RWPE2 (cell line): ENCODE results near the gene TOP2B.
A peak's percentile ranks its signal among the peaks of the same experiment; 100 is the strongest.

Experiments
- ATAC-seq: fragments of 200-7000 bp; cut with Tn5 transposase; 3 replicates; pipeline ENCODE4 v1.9.1; 2021; ENCODE audit warnings: low read depth
- DNase-seq: peaks from one replicate; pipeline ENCODE4 v3.0.0-alpha.2; 2020; ENCODE audit warnings: low spot score
- H3K27ac ChIP-seq: fragments of 450-650 bp; 2 replicates; pipeline ENCODE4 v1.5.1; 2017; ENCODE audit warnings: mild to moderate bottlenecking; ENCODE audit not compliant: poor library complexity, severe bottlenecking
- H3K27me3 ChIP-seq: fragments of 250-450 bp; sonication (Bioruptor Pico); 2 replicates; pipeline ENCODE4 v1.5.1; 2021; ENCODE audit warnings: mild to moderate bottlenecking, moderate library complexity; ENCODE audit not compliant: insufficient read depth, poor library complexity, severe bottlenecking
- H3K36me3 ChIP-seq: fragments of 250-450 bp; sonication (Bioruptor Pico); 2 replicates; pipeline ENCODE4 v1.5.1; 2020; ENCODE audit warnings: low read depth, mild to moderate bottlenecking, moderate library complexity
- H3K4me1 ChIP-seq: fragments of 250-450 bp; sonication (Bioruptor Pico); 2 replicates; pipeline ENCODE4 v1.5.1; 2021; ENCODE audit warnings: mild to moderate bottlenecking, moderate library complexity; ENCODE audit not compliant: insufficient read depth, poor library complexity, severe bottlenecking
- H3K4me3 ChIP-seq: fragments of 250-450 bp; sonication (Bioruptor Pico); 2 replicates; pipeline ENCODE4 v1.5.1; 2021; ENCODE audit warnings: mild to moderate bottlenecking, moderate library complexity; ENCODE audit not compliant: severe bottlenecking
- H3K9me3 ChIP-seq: fragments of 250-450 bp; sonication (Bioruptor Pico); 2 replicates; pipeline ENCODE4 v1.5.1; 2021; ENCODE audit warnings: mild to moderate bottlenecking, moderate library complexity; ENCODE audit not compliant: severe bottlenecking
- CTCF ChIP-seq: fragments of 450-650 bp; IDR thresholded peaks from one replicate; pipeline ENCODE4 v1.5.1; 2017; ENCODE audit warnings: mild to moderate bottlenecking, moderate library complexity; ENCODE audit not compliant: poor library complexity, severe bottlenecking

TOP2B gene

GRCh38 chr3:25652921-25653320, 11.8 kb downstream of the TOP2B start:
- H3K27ac ChIP-seq: no peak overlapping the region
- 0 out of 2 replicates have a peak, but pooled peaks cover 4% of the 10 kb centered on the region for H3K36me3 ChIP-seq
- H3K4me1 ChIP-seq: no peaks in the 10 kb centered on the region
- TF ChIP-seq CTCF: no peak
- ATAC-seq: no peak
- no peak for DNase-seq
- H3K4me3 ChIP-seq: no peak overlapping the region
- peaks cover 9% of the 10 kb centered on the region for H3K9me3 ChIP-seq
- H3K27me3 ChIP-seq: no peaks in the 10 kb centered on the region

- Histone ChIP-seq H3K4me3 (no peak overlapping the region), H3K27ac (no peak overlapping the region)
- no peak for TF ChIP-seq CTCF
Measured at GRCh38 chr3:25648925-25649830, 15.5 kb downstream of the TOP2B start.

GRCh38 chr3:25648107-25648535, 16.6 kb downstream of the TOP2B start:
- H3K36me3 ChIP-seq: peaks cover 16% of the 10 kb centered on the region
- TF ChIP-seq CTCF: peak; percentile 94
- H3K4me1 ChIP-seq: no peaks in the 10 kb centered on the region

More at GRCh38 chr3:25648925-25649830, 15.5 kb downstream of the TOP2B start:
- H3K27me3 ChIP-seq: no peaks in the 10 kb centered on the region
- ATAC-seq (no peak), DNase-seq (no peak)
- peaks cover 9% of the 10 kb centered on the region for H3K9me3 ChIP-seq
- peaks cover 10% of the 10 kb centered on the region for H3K36me3 ChIP-seq
- H3K4me1 ChIP-seq: no peaks in the 10 kb centered on the region

GRCh38 chr3:25635038-25635437, 29.7 kb downstream of the TOP2B start:
- DNase-seq: no peak
- ATAC-seq: no peak
- no peaks in the 10 kb centered on the region for H3K27me3 ChIP-seq
- H3K36me3 ChIP-seq: peaks cover 77% of the 10 kb centered on the region
- no peak overlapping the region for H3K27ac ChIP-seq
- H3K9me3 ChIP-seq: no peaks in the 10 kb centered on the region
- TF ChIP-seq CTCF: no peak
- no peak overlapping the region for H3K4me3 ChIP-seq
- H3K4me1 ChIP-seq: no peaks in the 10 kb centered on the region

More at GRCh38 chr3:25648107-25648535, 16.6 kb downstream of the TOP2B start:
- DNase-seq (no peak), ATAC-seq (peak; percentile 85)
- Histone ChIP-seq H3K27ac (no peak overlapping the region), H3K4me3 (no peak overlapping the region), H3K27me3 (no peaks in the 10 kb centered on the region), H3K9me3 (peaks cover 9% of the 10 kb centered on the region)

GRCh38 chr3:25633919-25634318, 30.8 kb downstream of the TOP2B start:
- TF ChIP-seq CTCF: no peak
- Histone ChIP-seq H3K4me1 (no peaks in the 10 kb centered on the region), H3K4me3 (no peak overlapping the region), H3K36me3 (peaks cover 87% of the 10 kb centered on the region), H3K27ac (no peak overlapping the region), H3K27me3 (no peaks in the 10 kb centered on the region), H3K9me3 (no peaks in the 10 kb centered on the region)
- DNase-seq (no peak), ATAC-seq (no peak)
